Measurements from ENCODE around the gene ITGA11. TPM values are rescaled to one million over a fixed set of nuclear protein-coding genes. Genes with fewer than 3 reads are reported as not detected.
A peak's percentile ranks its signal among the peaks of the same experiment; 100 is the strongest.

ITGA11 gene
- total and polyA plus RNA-seq, 2 donors from 2014 or later, result 3.4 to 11.1 TPM

- H3K9me3 ChIP-seq (ENCODE audit: control insufficient read depth in 2 of 3, insufficient read depth in 1 of 3, low read length in 3 of 3), result no peaks in the 10 kb centered on the region
- DNase-seq, result peak in 2 of 5 donors; percentile 5 to 7
- H3K27ac ChIP-seq (ENCODE audit: low read depth in 2 of 2, low read length in 2 of 2), result no peak overlapping the region
- no peak for TF ChIP-seq CTCF (IDR thresholded peaks at IDR 0.05; ENCODE audit: borderline replicate concordance, extremely low read depth, insufficient read depth)
- no peak for FAIRE-seq
- peaks cover 0 to 4% (median 0%) of the 10 kb centered on the region in 3 donors for H3K4me1 ChIP-seq (ENCODE audit: control insufficient read depth in 2 of 3, insufficient read depth in 2 of 3, low read depth in 1 of 3, low read length in 3 of 3)
- H3K4me3 ChIP-seq (ENCODE audit: low read length in 3 of 3), result no peak overlapping the region
- intact Hi-C loops (cut with DNase I), result no loop called here
- H3K27me3 ChIP-seq (ENCODE audit: control insufficient read depth, insufficient read depth, low read length), result no peaks in the 10 kb centered on the region
- H3K9ac ChIP-seq (ENCODE audit: low read length in 3 of 3), result no peak overlapping the region
- no peaks in the 10 kb centered on the region for H3K36me3 ChIP-seq (ENCODE audit: control insufficient read depth in 2 of 3, insufficient read depth in 3 of 3, low read length in 3 of 3)
Measured at GRCh38 chr15:68408971-68409370, 23.0 kb downstream of the ITGA11 start.

GRCh38 chr15:68407886-68408881, 23.8 kb downstream of the ITGA11 start:
- DNase-seq (peak in 2 of 5 donors; percentile 4 to 35), FAIRE-seq (no peak)
- no peak for TF ChIP-seq CTCF (IDR thresholded peaks at IDR 0.05; ENCODE audit: borderline replicate concordance, extremely low read depth, insufficient read depth)
- no peak overlapping the region for H3K9ac ChIP-seq (ENCODE audit: low read length in 3 of 3)
- intact Hi-C loops (cut with DNase I), result no loop called here
- no peaks in the 10 kb centered on the region for H3K27me3 ChIP-seq (ENCODE audit: control insufficient read depth, insufficient read depth, low read length)
- peak overlapping the region; percentile 32 to 71 for H3K27ac ChIP-seq (ENCODE audit: low read depth in 2 of 2, low read length in 2 of 2)
- H3K4me3 ChIP-seq (ENCODE audit: low read length in 3 of 3), result no peak overlapping the region
- H3K4me1 ChIP-seq (ENCODE audit: control insufficient read depth in 2 of 3, insufficient read depth in 2 of 3, low read depth in 1 of 3, low read length in 3 of 3), result peaks cover 0 to 4% (median 0%) of the 10 kb centered on the region in 3 donors
- no peaks in the 10 kb centered on the region for H3K36me3 ChIP-seq (ENCODE audit: control insufficient read depth in 2 of 3, insufficient read depth in 3 of 3, low read length in 3 of 3)
- H3K9me3 ChIP-seq (ENCODE audit: control insufficient read depth in 2 of 3, insufficient read depth in 1 of 3, low read length in 3 of 3), result no peaks in the 10 kb centered on the region

DNA sequence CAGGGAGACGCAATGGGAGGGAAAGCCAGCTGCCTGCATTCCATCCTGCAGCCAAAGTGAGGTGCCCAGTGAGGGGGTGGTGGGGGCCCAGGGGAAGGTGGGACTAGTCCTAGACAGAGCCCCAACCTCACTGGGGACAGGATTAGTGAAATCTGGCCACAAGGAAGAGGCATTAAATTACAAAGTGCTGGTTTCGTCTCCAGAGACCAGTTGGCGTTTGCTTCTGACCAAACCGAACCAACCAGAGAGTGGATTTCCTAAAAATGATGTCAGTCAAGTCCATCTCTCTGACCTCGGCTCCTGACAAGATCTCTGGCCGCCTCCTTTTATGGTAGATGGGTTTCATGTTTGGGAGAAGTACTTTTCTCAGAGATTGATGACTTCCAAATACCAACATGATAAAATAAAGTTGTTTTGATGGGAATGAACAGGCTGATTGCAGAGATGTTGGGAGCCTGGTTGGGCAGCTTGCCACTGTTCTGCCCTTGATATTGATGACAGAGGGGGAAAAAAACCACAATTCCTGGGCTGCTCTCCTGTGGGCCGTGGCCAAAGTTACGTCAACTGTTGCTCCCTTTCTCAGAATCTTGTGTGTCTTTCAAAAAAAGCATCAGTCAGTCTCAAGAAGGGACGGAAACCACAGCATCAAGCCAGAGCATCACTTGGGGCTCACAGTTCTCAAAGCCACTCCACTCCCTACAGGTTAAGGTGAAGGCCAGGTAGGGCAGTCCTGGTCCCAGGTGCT, 24.6 kb downstream of the ITGA11 start:
- Histone ChIP-seq H3K4me3 (ENCODE audit: low read length in 3 of 3) (no peak overlapping the region), H3K4me1 (ENCODE audit: control insufficient read depth in 2 of 3, insufficient read depth in 2 of 3, low read depth in 1 of 3, low read length in 3 of 3) (peaks cover 0 to 4% (median 0%) of the 10 kb centered on the region in 3 donors), H3K27me3 (ENCODE audit: control insufficient read depth, insufficient read depth, low read length) (no peaks in the 10 kb centered on the region), H3K9me3 (ENCODE audit: control insufficient read depth in 2 of 3, insufficient read depth in 1 of 3, low read length in 3 of 3) (no peaks in the 10 kb centered on the region), H3K36me3 (ENCODE audit: control insufficient read depth in 2 of 3, insufficient read depth in 3 of 3, low read length in 3 of 3) (no peaks in the 10 kb centered on the region), H3K9ac (ENCODE audit: low read length in 3 of 3) (no peak overlapping the region), H3K27ac (ENCODE audit: low read depth in 2 of 2, low read length in 2 of 2) (peak overlapping the region; percentile 22 to 71)
- FAIRE-seq, result no peak
- intact Hi-C loops (cut with DNase I), result no loop called here
- TF ChIP-seq CTCF (IDR thresholded peaks at IDR 0.05; ENCODE audit: borderline replicate concordance, extremely low read depth, insufficient read depth), result no peak
- DNase-seq, result peak in 2 of 5 donors; percentile 20 to 72

Data from kidney (tissue), 14 donors.